ENCODE data around the gene RHOG. TPM values are rescaled to one million over a fixed set of nuclear protein-coding genes. Genes with fewer than 3 reads are reported as not detected.

RHOG gene
- total RNA-seq, 4 donors from 2014 or later = 39.9 to 82.4 (median 59.7) TPM

- no peak for TF ChIP-seq CTCF (IDR thresholded peaks at IDR 0.05; ENCODE audit: low read depth)
Observed at GRCh38 chr11:3857628-3858027, 16.9 kb upstream of the RHOG start.

GRCh38 chr11:3856856-3857553, 16.2 kb upstream of the RHOG start:
- TF ChIP-seq CTCF (IDR thresholded peaks at IDR 0.05; ENCODE audit: low read depth) = no peak

GRCh38 chr11:3855808-3856491, 15.2 kb upstream of the RHOG start:
- no peak for TF ChIP-seq CTCF (IDR thresholded peaks at IDR 0.05; ENCODE audit: low read depth)

- no peak for TF ChIP-seq CTCF (IDR thresholded peaks at IDR 0.05; ENCODE audit: low read depth)
Observed at GRCh38 chr11:3854977-3855807, 14.4 kb upstream of the RHOG start, which contains the start of gene STIM1. Gene STIM1, plus strand, starts transcription at chr11:3855664. Its CDS starts 607 bp downstream, at chr11:3856271.

GRCh38 chr11:3854660-3854976, 13.9 kb upstream of the RHOG start:
- no peak for TF ChIP-seq CTCF (IDR thresholded peaks at IDR 0.05; ENCODE audit: low read depth)

- no peak for TF ChIP-seq CTCF (IDR thresholded peaks at IDR 0.05; ENCODE audit: low read depth)
Observed at GRCh38 chr11:3853899-3854659, 13.3 kb upstream of the RHOG start.

Measured in subcutaneous adipose tissue (tissue), 4 donors.